Measurements from ENCODE around the gene LIM2.

Gene LIM2

GRCh38 chr19:51338563-51339312 lies 49.0 kb downstream of the LIM2 start:
- DNase-seq = no peak

DNA sequence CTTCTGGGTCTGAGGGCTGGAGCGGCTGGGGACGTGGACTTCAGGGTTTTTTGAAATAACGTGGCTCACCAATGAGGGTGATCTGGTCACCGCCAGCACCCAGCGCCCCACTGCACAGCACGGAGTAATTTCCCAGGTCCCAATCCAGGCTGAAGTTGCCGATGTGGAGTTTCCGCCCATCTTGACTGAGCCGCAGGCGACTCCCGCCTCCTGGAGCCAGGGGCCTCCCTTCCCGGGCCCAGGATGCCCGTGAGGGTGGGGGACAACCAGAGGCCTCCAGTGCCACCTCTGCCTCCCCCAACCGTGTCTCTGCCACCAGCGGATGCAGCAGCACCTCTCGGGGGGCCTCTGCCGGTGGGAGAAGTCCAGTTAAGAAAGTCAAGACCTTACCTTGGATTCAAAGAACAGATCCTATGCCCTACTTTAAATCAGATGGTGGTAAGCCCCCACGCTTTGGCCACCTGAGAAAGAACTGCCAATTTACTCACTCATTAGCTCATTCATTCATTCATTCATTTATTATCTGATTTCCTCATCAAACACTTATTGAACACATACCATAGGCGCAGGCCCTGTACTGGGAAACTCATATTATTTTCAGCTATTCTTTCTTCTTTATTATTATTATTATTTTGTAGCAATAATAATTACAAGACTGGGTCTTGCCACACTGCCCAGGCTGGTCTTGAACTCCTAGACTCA lies 49.8 kb downstream of the LIM2 start:
- DNase-seq = no peak

GRCh38 chr19:51337141-51337860 lies 50.5 kb downstream of the LIM2 start:
- no peak for DNase-seq

GRCh38 chr19:51333836-51334460 lies 53.8 kb downstream of the LIM2 start:
- no peak for DNase-seq

- no peak for DNase-seq
Observed at GRCh38 chr19:51331716-51332115, 56.1 kb downstream of the LIM2 start.

- DNase-seq = no peak
Observed at GRCh38 chr19:51331193-51331592, 56.6 kb downstream of the LIM2 start.

DNA sequence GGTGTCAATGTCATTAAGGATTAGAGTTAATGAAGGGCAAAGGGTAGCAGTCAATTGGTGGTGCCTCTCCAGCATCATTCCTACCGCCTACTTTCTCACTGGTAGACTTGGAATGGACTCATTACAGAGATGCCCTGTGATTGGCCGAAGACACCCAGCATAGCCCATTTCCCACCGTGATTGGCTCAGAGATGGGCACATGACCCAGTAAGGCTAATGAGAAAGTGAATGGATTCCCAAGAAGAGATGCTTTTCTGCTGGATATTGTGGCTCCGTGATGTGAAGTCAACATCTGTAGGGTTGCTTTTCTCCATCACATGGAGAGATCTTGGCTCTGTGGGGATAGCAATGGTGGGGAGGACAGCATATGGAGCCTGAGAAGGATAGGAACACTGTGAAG lies 57.4 kb downstream of the LIM2 start:
- no peak for DNase-seq

All from cortex of kidney (tissue), 1 donor.